ENCODE measurements around the gene TXNDC11. TPM values are rescaled to one million over a fixed set of nuclear protein-coding genes. Genes with fewer than 3 reads are reported as not detected.

Gene TXNDC11
- total RNA-seq, 2 experiments from 2014 or later: 27.3 to 28.3 TPM

GRCh38 chr16:11721781-11722467, 20.7 kb downstream of the TXNDC11 start:
- ATAC-seq (no peak), DNase-seq (no peak)
- POLR2A ChIA-PET: no interaction called here
- Mint-ChIP-seq H3K4me1 (peaks cover 3% of the 10 kb centered on the region), H3K36me3 (ENCODE audit: low read depth) (peaks cover 23% of the 10 kb centered on the region), H3K9me3 (ENCODE audit: low read depth) (no peaks in the 10 kb centered on the region), H3K27ac (peak overlapping the region; percentile 45), H3K27me3 (no peaks in the 10 kb centered on the region), H3K4me3 (no peak overlapping the region)
- CTCF ChIA-PET: no interaction called here
- intact Hi-C loops (cut with DNase I, micrococcal nuclease): loop anchor here in 1 of 2 experiments (2.0 kb wide), 1 partner anchor 89 kb away; no protein-coding TSS in a partner anchor

- ATAC-seq: no peak
- intact Hi-C loops (cut with DNase I, micrococcal nuclease): loop anchor here in 1 of 2 experiments (2.0 to 10.0 kb wide), 3 partner anchors 91 to 765 kb away; no protein-coding TSS in a partner anchor
- peaks cover 3% of the 10 kb centered on the region for H3K4me1 Mint-ChIP-seq
- POLR2A ChIA-PET: interaction anchor here (1.1 kb wide), 1 partner anchor 9 kb away, joined by 5 read pairs; no protein-coding TSS in a partner anchor
- no peak overlapping the region for H3K4me3 Mint-ChIP-seq
- H3K36me3 Mint-ChIP-seq (ENCODE audit: low read depth): peaks cover 19% of the 10 kb centered on the region
- CTCF ChIA-PET: interaction anchor here (0.6 to 2.5 kb wide), 3 partner anchors 12 to 188 kb away, joined by 4 to 7 read pairs (median 5); no protein-coding TSS in a partner anchor
- H3K27me3 Mint-ChIP-seq: no peaks in the 10 kb centered on the region
- DNase-seq: no peak
- no peaks in the 10 kb centered on the region for H3K9me3 Mint-ChIP-seq (ENCODE audit: low read depth)
- no peak overlapping the region for H3K27ac Mint-ChIP-seq
Measured at GRCh38 chr16:11719762-11720161, 22.9 kb downstream of the TXNDC11 start.

DNA sequence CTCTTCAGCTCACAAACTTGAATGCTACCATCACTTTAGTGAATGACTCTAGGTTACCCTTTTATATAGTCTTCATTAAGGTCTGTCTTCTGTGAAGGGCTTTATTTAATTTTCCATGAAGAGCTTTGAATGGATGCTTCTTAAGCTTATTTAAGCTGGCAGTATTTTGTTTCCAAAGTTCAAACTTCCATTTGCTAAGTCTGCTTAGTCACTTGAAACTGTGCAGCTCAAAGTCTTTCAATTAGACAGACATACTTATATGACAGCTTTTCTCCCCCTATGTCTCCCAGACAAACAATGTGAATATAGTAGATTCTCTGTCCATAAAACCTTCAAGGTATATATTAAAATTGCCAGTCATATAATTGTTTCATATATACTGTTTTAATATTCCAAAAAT, 23.5 kb downstream of the TXNDC11 start:
- H3K4me3 Mint-ChIP-seq: no peak overlapping the region
- H3K27ac Mint-ChIP-seq: no peak overlapping the region
- ATAC-seq: no peak
- intact Hi-C loops (cut with DNase I, micrococcal nuclease): loop anchor here in 1 of 2 experiments (5.0 to 10.0 kb wide), 2 partner anchors 322 to 764 kb away; no protein-coding TSS in a partner anchor
- ChIA-PET POLR2A (interaction anchor here (0.9 to 1.1 kb wide), 2 partner anchors 10 to 925 kb away, joined by 4 to 5 read pairs; no protein-coding TSS in a partner anchor), CTCF (interaction anchor here (0.6 to 2.5 kb wide), 6 partner anchors 11 to 756 kb away, joined by 3 to 7 read pairs (median 4); no protein-coding TSS in a partner anchor)
- peaks cover 21% of the 10 kb centered on the region for H3K36me3 Mint-ChIP-seq (ENCODE audit: low read depth)
- no peaks in the 10 kb centered on the region for H3K9me3 Mint-ChIP-seq (ENCODE audit: low read depth)
- peaks cover 4% of the 10 kb centered on the region for H3K4me1 Mint-ChIP-seq
- no peaks in the 10 kb centered on the region for H3K27me3 Mint-ChIP-seq
- DNase-seq: no peak

GRCh38 chr16:11717811-11718210, 24.8 kb downstream of the TXNDC11 start:
- DNase-seq: no peak
- peaks cover 4% of the 10 kb centered on the region for H3K4me1 Mint-ChIP-seq
- H3K27me3 Mint-ChIP-seq: no peaks in the 10 kb centered on the region
- H3K27ac Mint-ChIP-seq: no peak overlapping the region
- CTCF ChIA-PET: interaction anchor here (0.6 to 2.5 kb wide), 6 partner anchors 10 to 186 kb away, joined by 3 to 7 read pairs (median 4); no protein-coding TSS in a partner anchor
- no peak for ATAC-seq
- no peak overlapping the region for H3K4me3 Mint-ChIP-seq
- H3K9me3 Mint-ChIP-seq (ENCODE audit: low read depth): no peaks in the 10 kb centered on the region
- peaks cover 22% of the 10 kb centered on the region for H3K36me3 Mint-ChIP-seq (ENCODE audit: low read depth)
- POLR2A ChIA-PET: interaction anchor here (0.6 kb wide), 1 partner anchor 213 kb away, joined by 5 read pairs; no protein-coding TSS in a partner anchor
- intact Hi-C loops (cut with DNase I, micrococcal nuclease): loop anchor here in 1 of 2 experiments (5.0 to 10.0 kb wide), 2 partner anchors 321 to 763 kb away; no protein-coding TSS in a partner anchor

DNA sequence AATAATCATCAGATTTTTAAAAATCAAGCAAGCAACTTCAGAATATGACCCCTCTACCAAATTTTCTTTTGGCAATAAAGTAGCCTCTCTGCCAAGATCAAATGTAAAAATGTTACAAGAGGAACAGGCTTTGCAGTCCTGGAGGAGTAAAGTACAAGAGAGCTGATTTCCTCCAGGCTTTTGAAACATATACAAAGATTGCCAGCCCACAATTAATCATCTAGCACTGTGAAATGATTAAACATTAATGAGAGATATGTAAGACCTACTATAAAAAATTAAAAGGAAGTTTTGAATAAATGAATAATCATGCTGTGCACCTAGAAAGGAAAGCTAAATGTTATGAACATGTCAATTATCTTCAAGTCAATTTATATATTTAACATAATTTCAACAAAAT, 26.3 kb downstream of the TXNDC11 start:
- POLR2A ChIA-PET: no interaction called here
- DNase-seq: no peak
- no peak for ATAC-seq

DNA sequence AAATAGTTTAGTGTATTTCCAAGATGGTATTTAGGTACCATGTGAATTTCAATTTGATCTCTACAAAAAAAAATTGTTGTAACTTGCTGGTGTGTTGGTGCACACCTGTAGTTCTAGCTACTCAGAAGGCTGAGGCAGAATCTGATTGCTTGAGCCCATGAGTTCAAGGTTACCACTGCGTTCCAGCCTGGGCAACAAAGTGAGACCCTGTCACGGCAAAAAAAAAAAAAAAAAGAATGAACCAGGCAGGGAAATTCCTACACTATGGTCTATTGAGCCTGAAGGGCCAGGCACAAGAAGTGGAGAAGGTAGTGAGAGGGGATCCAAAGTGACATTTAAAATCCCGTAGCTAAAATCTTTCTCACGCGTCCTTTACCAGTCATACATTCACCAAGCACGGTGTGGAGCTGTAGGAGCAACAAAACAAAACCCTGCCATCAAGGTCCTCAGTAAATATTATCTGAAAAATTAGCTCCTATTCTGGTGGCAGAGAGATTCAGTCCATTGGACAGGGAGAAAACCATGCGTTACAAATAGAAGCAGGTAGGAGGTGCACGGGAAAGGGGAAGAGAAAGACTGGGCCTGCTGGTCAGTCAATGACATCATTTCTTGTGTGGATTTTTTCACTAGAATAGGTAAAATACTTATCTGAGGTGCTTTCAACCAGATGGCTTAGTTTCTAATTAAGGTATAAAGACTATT, 27.3 kb downstream of the TXNDC11 start:
- no peaks in the 10 kb centered on the region for H3K27me3 Mint-ChIP-seq
- peaks cover 15% of the 10 kb centered on the region for H3K36me3 Mint-ChIP-seq (ENCODE audit: low read depth)
- CTCF ChIA-PET: interaction anchor here (0.5 to 2.8 kb wide), 25 partner anchors 9 to 762 kb away, joined by 3 to 25 read pairs (median 4); no protein-coding TSS in a partner anchor

More for the DNA sequence above, 26.3 kb downstream of the TXNDC11 start:
- H3K9me3 Mint-ChIP-seq (ENCODE audit: low read depth): no peaks in the 10 kb centered on the region
- intact Hi-C loops (cut with DNase I, micrococcal nuclease): loop anchor here in 1 of 2 experiments (5.0 to 10.0 kb wide), 2 partner anchors 319 to 762 kb away; no protein-coding TSS in a partner anchor
- CTCF ChIA-PET: interaction anchor here (0.7 to 1.7 kb wide), 3 partner anchors 38 to 310 kb away, joined by 3 to 4 read pairs (median 4); no protein-coding TSS in a partner anchor
- peaks cover 6% of the 10 kb centered on the region for H3K4me1 Mint-ChIP-seq
- no peak overlapping the region for H3K27ac Mint-ChIP-seq
- H3K4me3 Mint-ChIP-seq: no peak overlapping the region
- no peaks in the 10 kb centered on the region for H3K27me3 Mint-ChIP-seq
- H3K36me3 Mint-ChIP-seq (ENCODE audit: low read depth): peaks cover 18% of the 10 kb centered on the region

GRCh38 chr16:11712122-11712521, 30.5 kb downstream of the TXNDC11 start:
- peaks cover 4% of the 10 kb centered on the region for H3K4me1 Mint-ChIP-seq
- POLR2A ChIA-PET: no interaction called here
- DNase-seq (no peak), ATAC-seq (no peak)
- no peak overlapping the region for H3K4me3 Mint-ChIP-seq
- intact Hi-C loops (cut with DNase I, micrococcal nuclease): loop anchor here (5.0 to 10.0 kb wide), 2 partner anchors 757 to 760 kb away; no protein-coding TSS in a partner anchor
- H3K27ac Mint-ChIP-seq: no peak overlapping the region
- H3K9me3 Mint-ChIP-seq (ENCODE audit: low read depth): no peaks in the 10 kb centered on the region
- CTCF ChIA-PET: interaction anchor here (0.6 to 2.0 kb wide), 8 partner anchors 10 to 748 kb away, joined by 3 to 8 read pairs (median 4); no protein-coding TSS in a partner anchor
- peaks cover 21% of the 10 kb centered on the region for H3K36me3 Mint-ChIP-seq (ENCODE audit: low read depth)
- H3K27me3 Mint-ChIP-seq: no peaks in the 10 kb centered on the region

More for the DNA sequence above, 27.3 kb downstream of the TXNDC11 start:
- Mint-ChIP-seq H3K4me1 (peaks cover 6% of the 10 kb centered on the region), H3K27ac (no peak overlapping the region), H3K9me3 (ENCODE audit: low read depth) (no peaks in the 10 kb centered on the region), H3K4me3 (no peak overlapping the region)
- ATAC-seq: no peak
- intact Hi-C loops (cut with DNase I, micrococcal nuclease): loop anchor here (2.0 to 10.0 kb wide), 3 partner anchors 318 to 761 kb away; no protein-coding TSS in a partner anchor
- DNase-seq: no peak
- POLR2A ChIA-PET: interaction anchor here (0.6 kb wide), 1 partner anchor 334 kb away, joined by 4 read pairs; no protein-coding TSS in a partner anchor

GRCh38 chr16:11711662-11712061, 31.0 kb downstream of the TXNDC11 start:
- peaks cover 22% of the 10 kb centered on the region for H3K36me3 Mint-ChIP-seq (ENCODE audit: low read depth)
- DNase-seq (no peak), ATAC-seq (no peak)
- peaks cover 4% of the 10 kb centered on the region for H3K4me1 Mint-ChIP-seq
- peak overlapping the region; percentile 1 for H3K27ac Mint-ChIP-seq
- no peaks in the 10 kb centered on the region for H3K27me3 Mint-ChIP-seq
- ChIA-PET POLR2A (interaction anchor here (0.5 kb wide), 1 partner anchor 251 kb away, joined by 4 read pairs; no protein-coding TSS in a partner anchor), CTCF (interaction anchor here (0.6 to 2.0 kb wide), 7 partner anchors 10 to 305 kb away, joined by 3 to 8 read pairs (median 4); no protein-coding TSS in a partner anchor)
- intact Hi-C loops (cut with DNase I, micrococcal nuclease): loop anchor here (5.0 to 10.0 kb wide), 2 partner anchors 757 to 759 kb away; no protein-coding TSS in a partner anchor
- no peak overlapping the region for H3K4me3 Mint-ChIP-seq
- no peaks in the 10 kb centered on the region for H3K9me3 Mint-ChIP-seq (ENCODE audit: low read depth)

- intact Hi-C loops (cut with DNase I, micrococcal nuclease): no loop called here
- ATAC-seq: no peak
- Mint-ChIP-seq H3K4me1 (peaks cover 8% of the 10 kb centered on the region), H3K9me3 (ENCODE audit: low read depth) (no peaks in the 10 kb centered on the region), H3K27ac (no peak overlapping the region), H3K4me3 (no peak overlapping the region), H3K36me3 (ENCODE audit: low read depth) (peaks cover 22% of the 10 kb centered on the region), H3K27me3 (no peaks in the 10 kb centered on the region)
- CTCF ChIA-PET: interaction anchor here (0.6 to 1.5 kb wide), 5 partner anchors 10 to 750 kb away, joined by 3 to 5 read pairs (median 3); no protein-coding TSS in a partner anchor
- POLR2A ChIA-PET: no interaction called here
- no peak for DNase-seq
Measured at GRCh38 chr16:11708421-11708820, 34.2 kb downstream of the TXNDC11 start.

DNA sequence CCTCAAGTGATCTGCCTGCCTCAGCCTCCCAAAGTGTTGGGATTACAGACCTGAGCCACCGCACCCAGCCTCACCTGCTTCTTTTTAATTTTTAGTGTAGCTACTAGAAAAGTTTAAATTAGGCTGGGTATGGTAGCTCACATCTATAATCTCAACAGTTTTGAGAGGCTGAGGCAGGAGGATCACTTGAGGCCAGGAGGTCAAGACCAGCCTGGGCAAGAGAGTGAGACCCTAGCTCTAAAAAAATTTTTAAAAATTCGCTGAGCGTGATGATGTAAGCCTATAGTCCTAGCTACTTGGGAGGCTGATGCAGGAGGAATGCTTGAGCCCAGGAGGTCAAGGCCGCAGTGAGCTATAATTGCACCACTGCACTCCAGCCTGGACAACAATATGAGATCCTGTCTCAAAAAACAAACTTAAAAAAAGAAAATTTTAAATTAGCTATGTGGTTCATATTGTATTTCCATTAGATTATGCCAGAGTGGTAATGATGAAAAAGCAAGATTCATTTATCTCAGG, 34.9 kb downstream of the TXNDC11 start:
- DNase-seq: no peak
- intact Hi-C loops (cut with DNase I, micrococcal nuclease): no loop called here
- ATAC-seq: no peak
- H3K4me1 Mint-ChIP-seq: peaks cover 8% of the 10 kb centered on the region
- H3K36me3 Mint-ChIP-seq (ENCODE audit: low read depth): peaks cover 24% of the 10 kb centered on the region
- no peak overlapping the region for H3K4me3 Mint-ChIP-seq
- H3K27ac Mint-ChIP-seq: no peak overlapping the region
- CTCF ChIA-PET: interaction anchor here (0.6 to 1.5 kb wide), 9 partner anchors 10 to 750 kb away, joined by 3 to 5 read pairs (median 3); no protein-coding TSS in a partner anchor
- POLR2A ChIA-PET: no interaction called here
- no peaks in the 10 kb centered on the region for H3K9me3 Mint-ChIP-seq (ENCODE audit: low read depth)
- H3K27me3 Mint-ChIP-seq: no peaks in the 10 kb centered on the region

Data from activated CD4-positive, alpha-beta T cell treated with anti-CD3 and anti-CD28 coated beads for 36 hours (primary cell).